HG03378 (cell line): ENCODE data around the gene ATP8A1.
A peak's percentile ranks its signal among the peaks of the same experiment; 100 is the strongest.
"Not testable (repeated sequence)": the region's sequence is repeated elsewhere in the genome, so short reads cannot be mapped to it uniquely, and the experiment has no call there.

Experiments
- ATAC-seq: cut with Tn5 transposase; IDR thresholded peaks from one replicate; pipeline ENCODE4 v1.9.1; 2021; ENCODE audit warnings: mild to moderate bottlenecking, moderate library complexity; ENCODE audit not compliant: unreplicated experiment

The ATP8A1 gene

DNA sequence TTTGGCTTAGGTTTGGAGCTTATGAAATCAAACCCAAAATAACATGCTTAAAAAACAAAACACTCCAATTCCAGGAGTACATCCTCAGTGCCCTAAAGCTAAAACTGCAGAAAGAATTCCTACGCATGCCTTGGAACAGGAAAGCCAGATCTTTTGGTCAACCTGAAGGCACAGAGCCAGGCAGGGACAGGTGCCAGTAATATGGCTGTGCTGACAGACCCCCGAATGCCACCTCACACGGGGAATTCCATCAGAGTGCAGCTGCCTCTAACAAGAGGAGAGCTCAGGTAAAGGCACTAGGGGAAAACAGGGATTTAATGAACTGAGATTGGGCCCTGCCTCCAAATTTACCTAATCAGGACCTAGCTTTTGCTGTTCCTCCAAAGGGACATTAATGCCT lies 182.5 kb downstream of the ATP8A1 start:
- ATAC-seq: no peak

DNA sequence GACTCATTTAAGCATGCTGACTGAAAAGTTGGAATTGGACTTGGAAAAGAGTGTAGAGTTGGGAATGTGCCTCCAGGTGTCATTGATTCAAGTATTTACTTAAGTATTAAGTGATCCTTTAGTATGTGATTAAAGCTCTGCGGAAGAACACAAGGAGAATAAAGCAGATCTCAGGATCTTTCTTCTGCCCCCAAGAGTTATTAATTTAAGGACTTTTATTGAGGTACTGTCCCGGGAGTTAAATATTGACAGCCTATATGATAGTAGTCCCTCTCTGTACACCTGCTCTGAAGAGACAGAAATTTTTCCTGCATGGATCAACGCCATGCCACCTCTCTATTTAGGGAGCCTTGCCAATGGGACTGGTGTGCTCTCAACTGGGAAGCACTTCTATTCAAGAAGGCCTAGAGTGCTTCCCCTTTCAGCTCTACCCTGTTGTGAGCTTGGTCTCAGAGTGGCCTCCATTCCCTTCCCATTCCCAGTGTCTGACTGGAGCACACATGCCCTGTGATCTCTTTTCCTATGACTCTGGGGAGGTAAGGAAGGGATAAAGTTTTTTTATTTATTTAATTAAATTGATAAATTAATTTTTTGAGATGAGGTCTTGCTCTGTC lies 183.7 kb downstream of the ATP8A1 start:
- ATAC-seq: no peak

DNA sequence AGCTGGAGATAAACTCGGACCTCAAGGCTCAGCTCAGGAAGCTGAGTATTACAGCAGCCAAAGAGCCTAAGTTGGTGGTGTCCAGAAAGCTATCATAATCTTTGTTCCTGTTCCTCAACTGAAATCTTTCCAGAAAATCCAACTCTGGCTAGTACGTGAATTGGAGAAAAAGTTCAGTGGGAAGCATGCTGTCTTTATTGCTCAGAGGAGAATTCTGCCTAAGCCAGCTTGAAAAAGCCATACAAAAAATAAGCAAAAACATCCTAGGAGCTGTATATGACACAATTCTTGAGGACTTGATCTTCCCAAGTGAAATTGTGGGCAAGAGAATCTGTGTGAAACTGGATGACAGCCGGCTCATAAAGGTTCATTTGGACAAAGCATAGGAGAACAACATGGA lies 185.0 kb downstream of the ATP8A1 start:
- ATAC-seq: no peak

DNA sequence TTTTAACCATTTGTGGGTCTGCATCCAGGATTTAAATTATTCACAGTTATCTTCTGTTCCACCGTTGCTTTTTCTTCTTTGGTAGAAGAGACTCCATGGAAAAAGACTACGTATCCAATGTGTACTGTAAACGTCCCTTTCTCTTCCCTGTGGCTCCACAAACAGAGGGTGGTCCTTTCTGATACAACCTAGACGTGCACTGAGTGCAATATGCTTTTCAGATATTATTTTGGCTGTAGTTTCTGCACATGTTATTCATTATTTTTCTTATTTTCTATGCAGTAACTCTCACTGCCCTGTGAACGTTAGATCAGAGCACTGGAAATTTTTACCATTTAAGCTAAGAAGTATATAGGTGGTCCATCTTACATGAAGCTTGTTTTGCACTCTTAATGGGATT lies 186.9 kb downstream of the ATP8A1 start:
- ATAC-seq: no peak

DNA sequence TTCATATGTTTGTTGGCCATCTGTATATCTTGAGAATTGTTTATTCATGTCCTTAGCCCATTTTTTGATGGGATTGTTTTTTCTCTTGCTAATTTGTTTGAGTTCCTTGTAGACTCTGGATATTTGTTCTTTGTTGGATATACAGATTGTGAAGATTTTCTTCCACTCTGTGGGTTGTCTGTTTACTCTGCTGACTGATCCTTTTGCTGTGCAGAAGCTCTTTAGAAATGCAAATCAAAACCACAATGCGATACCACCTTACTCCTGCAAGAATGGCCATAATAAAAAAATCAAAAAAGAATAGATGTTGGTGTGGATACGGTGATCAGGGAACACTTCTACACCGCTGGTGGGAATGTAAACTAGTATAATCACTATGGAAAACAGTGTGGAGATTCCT lies 189.1 kb downstream of the ATP8A1 start:
- not testable (repeated sequence) for ATAC-seq

DNA sequence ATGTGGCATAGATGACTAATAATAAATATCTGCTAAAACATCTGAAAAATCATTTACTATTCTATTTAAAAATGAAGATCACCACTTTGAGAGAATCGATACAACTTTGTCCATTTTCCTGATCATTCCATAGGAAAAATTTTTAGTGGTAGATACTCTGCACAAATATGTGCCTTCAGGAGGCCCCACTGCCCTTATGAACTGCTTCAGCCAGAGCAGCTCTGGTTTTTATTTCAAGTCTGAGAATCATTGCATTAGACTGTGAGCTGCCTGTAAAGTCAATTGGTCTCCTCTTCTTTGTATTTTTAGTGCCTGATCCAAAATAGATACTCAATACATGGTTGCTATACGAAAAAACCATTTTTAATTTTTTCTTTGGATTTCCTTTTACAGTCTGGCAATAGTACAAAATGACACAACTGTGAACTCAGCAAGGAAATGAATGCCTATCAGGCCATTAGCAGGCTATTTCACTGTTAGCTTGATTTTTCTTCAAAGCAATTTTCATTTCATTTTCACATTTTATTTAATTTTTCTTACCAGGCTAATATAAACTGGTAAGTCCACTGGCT lies 190.5 kb downstream of the ATP8A1 start:
- no peak for ATAC-seq

DNA sequence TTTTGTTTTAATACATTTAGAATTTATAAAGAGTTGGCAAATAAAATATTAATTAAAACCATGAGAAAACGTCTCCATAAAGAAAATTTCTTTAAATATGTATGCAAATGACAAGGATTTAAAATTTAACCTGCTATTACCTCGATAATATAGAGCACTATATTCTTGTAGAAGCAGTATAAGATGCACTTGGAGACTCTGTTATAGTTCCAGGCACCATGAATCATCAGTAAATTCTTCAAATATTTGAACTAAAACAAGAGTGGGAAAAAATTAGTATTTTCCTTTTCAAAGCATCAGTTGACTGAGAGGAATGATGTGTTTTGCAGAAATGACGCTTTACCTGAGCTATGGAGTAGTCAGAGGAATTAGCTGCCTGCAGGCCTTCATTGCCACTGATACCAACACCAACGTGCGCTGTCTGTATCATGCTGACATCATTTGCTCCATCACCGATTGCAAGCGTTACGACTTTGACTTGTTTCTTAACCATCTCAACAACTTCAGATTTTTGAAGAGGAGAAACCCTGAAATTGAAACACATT lies 192.3 kb downstream of the ATP8A1 start:
- ATAC-seq: no peak

DNA sequence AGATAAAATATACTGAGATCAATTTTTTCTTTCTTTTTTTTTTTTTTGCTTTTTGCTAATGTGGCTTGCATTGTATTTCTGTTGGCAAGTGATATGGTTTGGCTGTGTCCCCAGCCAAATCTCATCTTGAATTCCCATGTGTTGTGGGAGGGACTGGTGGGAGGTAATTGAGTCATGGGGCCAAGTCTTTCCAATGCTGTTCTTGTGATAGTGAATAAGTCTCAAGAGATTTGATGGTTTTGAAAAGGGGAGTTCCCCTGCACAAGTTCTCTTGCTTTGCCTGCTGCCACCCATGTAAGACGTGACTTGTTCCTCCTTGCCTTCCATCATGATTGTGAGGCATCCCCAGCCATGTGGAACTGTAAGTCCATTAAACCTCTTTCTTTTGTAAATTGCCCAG lies 195.7 kb downstream of the ATP8A1 start:
- not testable (repeated sequence) for ATAC-seq

DNA sequence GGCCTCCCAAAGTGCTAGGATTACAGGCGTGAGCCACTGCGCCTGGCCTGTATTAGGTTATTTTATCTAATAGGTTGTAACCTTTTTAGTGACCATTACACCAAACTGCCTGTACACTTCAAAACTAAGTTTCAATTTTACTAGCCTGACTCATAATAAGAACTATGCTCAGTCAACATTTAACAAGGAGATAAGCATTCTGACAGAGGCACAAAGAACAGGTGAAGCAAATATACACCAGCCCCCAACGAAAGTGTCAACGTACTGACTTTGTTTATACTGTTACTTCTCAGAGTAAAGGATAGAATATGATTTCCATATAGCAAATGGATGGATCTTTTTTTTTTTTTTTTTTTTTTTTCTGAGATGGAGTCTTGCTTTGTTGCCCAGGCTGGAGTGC lies 196.9 kb downstream of the ATP8A1 start:
- ATAC-seq: peak; percentile 100

DNA sequence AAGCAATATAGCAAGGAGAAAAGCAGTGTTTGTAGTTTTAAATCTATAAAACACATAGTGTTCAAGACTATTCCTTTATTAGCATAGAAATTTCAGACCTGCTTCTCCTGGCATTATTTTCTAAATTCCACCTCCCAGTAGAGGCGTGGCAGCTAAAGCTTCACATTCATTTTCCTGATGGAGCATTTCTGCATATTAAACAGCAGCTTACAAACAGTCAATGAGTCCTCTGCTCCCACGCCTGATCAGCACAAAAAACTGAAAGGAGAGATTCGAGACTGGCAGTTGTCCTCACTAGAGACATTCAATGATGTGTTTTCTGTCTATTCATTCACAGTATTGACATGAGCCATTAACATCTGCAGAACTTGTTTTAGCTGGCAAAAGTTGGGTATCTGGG lies 198.2 kb downstream of the ATP8A1 start:
- ATAC-seq: no peak

DNA sequence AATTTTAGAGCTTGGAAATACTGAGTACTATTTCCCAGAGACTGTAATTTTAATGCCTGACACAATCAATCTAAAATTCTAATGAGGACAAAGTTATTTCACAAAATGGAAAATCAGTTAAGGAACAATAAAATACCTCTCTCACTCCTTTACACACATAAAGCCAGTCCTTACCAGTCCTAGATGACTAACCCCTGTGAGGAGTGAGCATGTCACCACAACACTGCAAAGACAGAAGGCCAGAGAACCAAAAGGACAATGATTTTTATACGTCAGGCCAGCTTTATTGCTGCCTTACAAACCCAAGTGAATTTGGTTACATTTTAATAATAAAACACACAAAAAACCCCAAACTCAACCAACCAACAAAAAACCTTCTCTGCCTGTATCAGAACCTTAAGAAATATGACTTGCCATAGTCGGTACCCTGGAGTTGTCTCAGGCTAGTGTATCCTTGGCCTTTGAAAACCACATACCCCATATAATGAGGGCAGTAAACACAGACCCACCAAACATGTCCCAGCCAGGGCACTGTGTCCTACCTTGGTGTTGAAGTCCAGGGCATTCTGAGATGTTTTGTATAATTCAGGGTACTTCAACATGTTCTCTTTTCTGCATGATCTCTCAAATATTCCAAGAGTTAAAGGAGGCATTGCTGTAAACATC lies 202.0 kb downstream of the ATP8A1 start:
- ATAC-seq: no peak

DNA sequence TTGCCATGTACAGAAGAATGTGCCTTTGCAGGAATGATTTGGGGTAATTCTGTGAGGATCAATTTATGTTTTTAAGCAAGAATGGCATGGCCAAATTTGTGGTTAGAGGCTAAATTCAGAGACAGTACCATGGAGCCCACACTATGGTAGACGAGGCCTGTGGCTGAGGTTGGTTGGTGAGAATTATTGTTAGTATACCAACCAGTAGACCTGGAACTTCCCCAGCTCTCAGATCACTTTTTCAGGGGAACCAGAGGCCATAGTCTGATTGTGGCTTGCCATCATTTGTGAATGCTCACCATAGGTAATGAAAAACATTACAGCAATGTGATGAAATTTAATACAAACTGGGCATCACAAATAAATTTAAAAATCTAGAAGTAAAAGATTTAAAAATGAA lies 203.3 kb downstream of the ATP8A1 start:
- ATAC-seq: peak; percentile 79

DNA sequence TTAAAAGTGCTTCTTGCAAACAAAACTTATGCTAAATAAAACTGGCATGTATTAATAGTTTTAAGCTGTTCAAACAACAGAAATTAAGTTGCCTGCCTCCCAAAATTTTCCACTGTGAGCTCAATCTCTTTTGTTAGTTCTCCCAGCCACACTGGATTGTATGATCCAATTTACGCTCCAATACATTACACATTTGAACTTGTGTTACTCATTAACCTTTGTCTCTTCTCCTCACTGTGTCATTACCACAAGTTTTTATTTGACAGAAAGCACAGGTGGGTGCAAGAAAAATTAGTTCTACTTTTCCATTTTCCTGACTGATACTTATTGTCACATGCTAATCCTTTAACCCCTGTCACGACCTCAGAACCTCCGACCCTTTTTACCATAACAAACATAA lies 204.1 kb downstream of the ATP8A1 start:
- no peak for ATAC-seq

DNA sequence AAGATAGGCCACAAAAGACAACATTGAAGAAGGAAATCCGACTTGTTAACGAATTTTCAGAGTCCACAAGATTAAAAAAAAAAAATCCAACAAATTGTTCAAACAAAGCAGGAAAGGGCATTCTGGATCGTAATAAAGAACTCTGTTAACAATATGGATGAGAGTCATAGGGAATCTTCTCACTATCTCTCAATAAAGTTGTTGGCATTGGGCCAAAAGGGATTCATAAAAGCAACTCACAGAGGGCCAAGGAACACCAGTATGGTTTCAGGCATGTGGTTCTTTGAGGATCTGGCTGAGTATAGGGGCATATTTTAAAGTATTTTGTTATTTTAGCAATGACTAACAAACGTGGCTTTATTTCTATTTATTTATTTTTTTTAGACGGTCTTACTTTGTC lies 210.1 kb downstream of the ATP8A1 start:
- ATAC-seq: no peak

DNA sequence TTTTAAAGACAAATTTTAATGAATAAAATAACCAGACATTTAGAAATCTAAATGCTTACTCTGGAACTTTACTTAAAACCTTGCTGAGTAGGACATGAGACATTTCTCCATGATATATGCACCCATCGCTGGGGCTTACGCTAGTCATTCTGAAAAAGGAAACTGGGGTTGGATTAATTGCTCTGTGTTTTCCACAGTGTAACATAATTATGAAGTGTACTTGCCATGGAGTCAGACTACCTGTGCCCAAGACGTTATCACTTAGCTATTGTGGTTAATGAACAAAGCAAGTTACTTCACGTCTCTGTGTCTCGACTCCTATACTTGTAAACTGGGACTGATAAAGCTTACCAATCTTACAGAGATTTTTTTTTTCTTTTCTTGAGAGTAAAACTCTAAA lies 211.9 kb downstream of the ATP8A1 start:
- ATAC-seq: no peak

DNA sequence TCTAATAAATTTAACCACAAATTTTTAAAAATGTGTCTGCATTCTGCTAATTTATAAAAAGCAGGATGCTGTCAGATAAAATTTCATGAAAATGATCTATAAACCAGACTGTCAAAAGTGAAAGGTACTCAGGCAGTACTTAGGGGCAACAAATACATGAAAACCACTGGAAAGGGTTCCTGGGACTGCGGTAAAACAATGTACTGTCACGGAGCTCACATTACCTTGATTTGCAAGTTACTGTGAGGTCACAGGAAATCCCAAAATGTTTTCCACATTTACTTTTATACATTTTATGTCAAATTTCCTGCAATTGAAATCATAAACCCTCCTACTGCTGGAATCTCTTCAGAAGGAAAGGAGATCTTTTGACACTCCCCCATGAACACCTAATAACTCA lies 214.3 kb downstream of the ATP8A1 start:
- ATAC-seq: no peak

DNA sequence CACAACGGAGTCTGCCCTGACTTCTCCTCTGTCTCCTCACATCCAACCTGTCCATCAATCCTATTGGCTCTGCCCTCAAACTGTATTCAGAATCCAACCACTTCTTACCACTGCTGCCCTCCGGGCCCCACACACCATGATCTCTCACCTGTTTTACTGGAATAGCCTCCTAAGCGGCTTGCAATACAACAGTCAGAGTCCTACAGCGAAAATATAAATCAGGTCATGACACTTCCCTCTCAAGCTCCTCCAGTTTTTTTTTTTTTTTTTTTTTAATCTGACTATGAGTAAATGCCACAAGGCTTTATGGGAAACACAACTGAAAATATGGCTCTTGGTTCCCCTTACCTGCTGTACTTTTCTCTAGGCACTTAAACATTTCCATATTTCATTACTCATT lies 216.8 kb downstream of the ATP8A1 start:
- ATAC-seq: no peak

DNA sequence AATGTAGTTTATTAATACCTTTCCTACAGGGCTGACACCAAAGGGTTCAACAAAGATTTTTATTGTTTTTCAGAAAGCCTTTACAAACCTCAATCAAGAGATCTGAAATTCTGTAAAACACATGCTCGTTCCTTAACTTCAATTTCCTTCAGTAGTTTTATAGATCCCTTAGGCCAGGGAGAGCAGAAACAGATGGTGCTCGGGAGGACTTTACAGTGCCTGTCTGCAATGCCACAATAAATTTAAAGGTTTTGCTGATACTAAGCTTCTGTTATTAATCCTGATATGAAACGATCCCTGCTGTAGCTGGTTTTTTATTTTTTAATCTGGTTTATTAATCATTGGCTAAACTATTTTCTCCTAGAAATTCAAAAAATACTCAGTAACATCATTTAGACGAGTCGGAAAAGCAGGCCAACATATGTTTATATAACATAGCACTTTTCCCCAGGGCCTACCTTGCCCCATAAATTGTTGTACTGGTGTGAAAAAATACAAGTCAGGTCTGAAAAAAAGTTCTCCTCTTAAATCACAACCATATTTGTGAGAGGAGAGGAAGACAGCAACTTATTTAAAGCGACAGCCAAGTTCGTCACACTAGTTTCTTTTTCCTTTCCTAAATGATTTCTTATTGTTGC lies 219.9 kb downstream of the ATP8A1 start:
- ATAC-seq: no peak

DNA sequence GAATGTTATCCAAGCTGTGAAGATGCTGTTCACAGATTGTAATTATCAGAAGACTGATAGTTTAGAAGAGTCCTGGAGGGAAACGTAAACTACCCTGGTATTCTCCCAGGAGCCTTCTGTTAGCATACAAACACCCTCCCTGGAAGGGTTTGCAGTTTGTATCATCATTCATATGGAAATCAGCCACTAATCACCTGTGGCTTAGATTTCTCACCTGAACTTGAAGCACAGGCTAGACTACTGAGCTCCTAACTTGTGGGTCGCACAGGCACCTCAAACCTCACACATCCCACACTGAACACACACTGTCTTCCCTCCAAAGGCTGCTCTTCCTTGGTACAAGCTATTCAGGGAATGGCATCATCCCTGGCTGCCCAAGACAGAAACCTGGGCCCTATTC lies 228.9 kb downstream of the ATP8A1 start:
- ATAC-seq: no peak

DNA sequence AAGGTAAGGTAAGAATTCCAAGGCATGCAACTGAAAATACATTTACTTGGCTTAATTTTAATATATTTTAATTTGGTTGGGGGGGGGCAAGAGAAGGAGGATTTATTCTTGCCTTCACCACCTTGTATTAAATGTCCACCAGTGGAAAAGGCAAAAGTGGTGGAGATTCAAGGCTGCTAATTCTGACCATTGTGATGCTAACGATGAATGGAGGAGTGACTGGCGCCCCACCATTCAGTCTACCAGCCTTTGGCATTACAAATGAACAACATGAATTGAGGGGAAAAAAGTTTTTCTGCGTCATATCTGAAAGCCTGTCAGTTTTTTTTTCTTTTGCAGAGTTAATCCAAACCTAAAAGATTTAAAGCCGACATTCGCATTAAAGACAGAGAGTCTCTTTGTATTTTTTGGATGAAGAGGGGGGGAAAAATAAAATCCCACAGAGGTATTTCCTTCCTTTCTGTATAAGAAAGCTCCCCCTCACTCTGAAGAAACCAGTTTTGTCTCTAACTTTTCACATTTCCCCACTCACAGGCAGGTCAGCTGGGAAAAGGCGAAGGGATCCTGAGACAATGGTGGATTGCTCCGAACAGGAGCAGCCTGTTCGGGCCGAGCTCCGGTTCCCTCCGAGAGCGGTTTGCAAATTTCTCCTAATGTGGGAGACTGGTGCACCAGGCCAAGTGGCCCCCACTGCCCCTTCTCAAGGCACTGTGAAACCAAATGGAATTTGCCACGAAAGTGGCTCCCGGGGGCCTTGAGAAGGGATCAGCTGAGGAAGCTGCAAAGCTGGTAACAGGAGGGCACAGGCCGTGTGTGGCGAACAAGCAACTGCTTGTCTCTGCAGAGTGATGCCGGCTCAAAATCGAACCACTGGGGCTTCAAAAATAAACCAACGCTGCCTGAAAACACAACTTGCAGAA lies 231.5 kb downstream of the ATP8A1 start:
- no peak for ATAC-seq

DNA sequence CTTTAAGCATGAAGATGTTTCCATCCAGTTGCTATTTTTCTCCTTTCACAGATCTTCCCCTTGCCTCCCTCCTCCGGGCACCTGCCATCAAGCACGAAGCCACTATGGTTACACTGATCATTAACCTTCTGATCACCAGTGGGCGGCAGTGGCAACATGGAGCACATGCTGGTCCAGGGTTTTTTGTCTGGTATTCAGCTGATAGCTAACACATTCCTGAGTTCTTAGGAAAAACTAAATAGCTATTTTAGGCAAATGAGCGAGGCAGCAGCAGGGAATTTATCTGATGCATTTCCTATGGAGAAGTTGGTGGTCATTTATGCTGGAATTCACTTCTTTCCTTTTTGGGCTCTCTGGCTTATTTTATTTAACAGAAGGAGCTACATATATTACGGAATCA lies 236.8 kb downstream of the ATP8A1 start:
- no peak for ATAC-seq
